GM18907 (cell line): ENCODE data around the gene POLD2.

ENCODE experiments used
- ATAC-seq: cut with Tn5 transposase; IDR thresholded peaks from one replicate; pipeline ENCODE4 v1.9.1; 2021; ENCODE audit warnings: mild to moderate bottlenecking, moderate library complexity; ENCODE audit not compliant: unreplicated experiment

The POLD2 gene

GRCh38 chr7:44152971-44153947 lies 29.9 kb upstream of the POLD2 start:
- no peak for ATAC-seq

GRCh38 chr7:44151956-44152355 lies 28.6 kb upstream of the POLD2 start:
- ATAC-seq, result no peak

- no peak for ATAC-seq
Observed at GRCh38 chr7:44150966-44151941, 27.9 kb upstream of the POLD2 start.

DNA sequence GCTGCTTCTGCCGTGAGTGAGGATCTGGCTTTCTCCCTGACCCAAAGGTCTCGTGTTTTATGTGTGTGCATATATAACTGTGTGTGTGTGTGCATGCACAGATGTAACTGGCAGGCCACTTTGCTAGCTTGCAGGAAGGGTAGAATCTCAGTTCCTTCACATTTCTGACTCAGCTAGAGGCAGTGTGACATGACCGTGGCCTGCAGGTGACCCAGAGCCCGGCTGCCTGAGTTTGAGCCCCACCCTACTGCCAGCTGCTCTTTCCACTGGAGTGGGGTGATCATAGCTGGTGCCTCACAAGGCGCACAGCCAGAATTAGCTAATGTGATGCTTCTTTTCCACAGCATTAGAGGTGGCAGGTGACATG lies 27.1 kb upstream of the POLD2 start:
- no peak for ATAC-seq

- ATAC-seq, result no peak
Observed at GRCh38 chr7:44149571-44150465, 26.5 kb upstream of the POLD2 start.

GRCh38 chr7:44148961-44149536 lies 25.7 kb upstream of the POLD2 start:
- ATAC-seq, result no peak

- no peak for ATAC-seq
Observed at GRCh38 chr7:44148166-44148565, 24.8 kb upstream of the POLD2 start.

- ATAC-seq, result no peak
Observed at GRCh38 chr7:44147026-44147991, 24.0 kb upstream of the POLD2 start.

- ATAC-seq, result no peak
Observed at GRCh38 chr7:44145969-44146911, 22.9 kb upstream of the POLD2 start.

- no peak for ATAC-seq
Observed at GRCh38 chr7:44145479-44145968, 22.2 kb upstream of the POLD2 start.

GRCh38 chr7:44144968-44145478 lies 21.7 kb upstream of the POLD2 start:
- no peak for ATAC-seq

DNA sequence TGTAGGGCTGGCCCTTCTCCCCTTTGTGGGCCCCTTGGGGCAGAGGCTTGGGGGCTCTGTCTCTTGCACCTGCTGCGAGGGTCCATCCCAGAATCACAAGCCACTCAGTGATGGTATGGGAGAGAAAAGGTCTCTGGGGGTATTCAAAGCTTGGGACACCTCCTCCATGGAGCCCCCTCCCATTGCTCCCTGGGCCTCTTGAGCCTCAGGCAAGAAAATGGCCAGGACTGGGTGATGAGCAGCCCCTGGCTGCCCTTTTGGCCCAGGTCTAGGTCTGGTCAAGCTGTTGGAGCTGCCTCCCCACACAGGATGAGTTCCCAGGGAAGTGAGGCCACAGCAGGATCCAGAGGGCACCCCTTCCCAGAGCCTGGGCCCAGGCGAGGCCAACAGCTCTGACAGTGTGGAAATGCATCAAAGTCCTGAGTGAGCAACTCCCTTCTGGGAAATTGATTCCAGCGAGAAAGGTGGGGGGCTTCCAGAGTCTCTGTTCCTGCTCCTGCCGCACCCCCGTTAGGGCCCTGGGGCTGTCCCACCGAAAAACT lies 21.1 kb upstream of the POLD2 start:
- no peak for ATAC-seq

DNA sequence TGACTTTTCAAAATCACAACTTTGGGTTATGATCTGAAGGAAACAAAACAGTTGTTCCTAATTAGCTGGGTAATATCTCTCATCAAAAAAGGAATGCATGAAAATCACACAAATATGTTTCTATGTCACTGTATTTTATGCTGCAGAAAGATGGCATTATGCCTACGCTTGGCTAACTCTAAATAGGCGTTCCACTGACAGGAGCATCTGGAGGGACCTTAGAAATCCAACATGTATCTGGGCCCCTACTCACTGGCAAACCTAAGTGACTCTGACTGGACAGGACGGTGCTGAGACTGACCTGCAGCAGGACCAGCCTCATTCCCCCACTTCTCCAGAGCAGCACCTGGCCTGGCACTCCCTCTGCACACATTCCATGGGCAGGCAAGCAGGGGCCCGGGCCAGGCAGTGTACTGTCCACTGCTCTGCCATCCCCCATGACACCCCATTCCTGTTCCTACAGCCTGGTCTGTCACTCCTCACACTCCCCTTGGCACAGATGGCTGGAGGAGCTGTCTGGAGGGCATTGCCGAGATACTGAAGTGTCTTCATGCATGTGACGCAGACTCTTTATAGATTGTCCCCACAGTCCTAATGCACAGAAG lies 20.4 kb upstream of the POLD2 start:
- no peak for ATAC-seq

- ATAC-seq, result no peak
Observed at GRCh38 chr7:44142028-44142427, 18.7 kb upstream of the POLD2 start.

- ATAC-seq, result no peak
Observed at GRCh38 chr7:44141221-44141850, 18.0 kb upstream of the POLD2 start, which contains the start of gene MYL7. Gene MYL7, minus strand, starts transcription at chr7:44141332. Its CDS starts 27 bp downstream, at chr7:44141305.

GRCh38 chr7:44140341-44140740 lies 17.0 kb upstream of the POLD2 start:
- ATAC-seq, result no peak
